ENCODE data around the gene TNKS1BP1. TPM values are rescaled to one million over a fixed set of nuclear protein-coding genes. Genes with fewer than 3 reads are reported as not detected.

The TNKS1BP1 gene
- total and polyA plus RNA-seq, 2 of the 8 experiments (the other 6 are each of a cell fraction or from before 2014, with no cell fraction given): 50.0 to 122 TPM

GRCh38 chr11:57300785-57301184 lies 24.0 kb downstream of the TNKS1BP1 start:
- H3K9ac ChIP-seq (replicated peaks in 1 of 4; ENCODE audit: extremely low read depth in 1 of 4, low read depth in 3 of 4, low read length in 3 of 4): no peak overlapping the region
- TF ChIP-seq TAF1 (IDR thresholded peaks at IDR 0.05; ENCODE audit: low read depth, low read length): no peak
- peaks cover 5 to 6% of the 10 kb centered on the region in 2 experiments; a peak in 3 of 4 replicates for H3K9me3 ChIP-seq (ENCODE audit: insufficient read depth in 2 of 2, low read depth in 1 of 2, low read length in 1 of 2)
- no peak overlapping the region for H2BK20ac ChIP-seq (ENCODE audit: low read length)
- H2AK5ac ChIP-seq (ENCODE audit: low read depth, low read length): no peak overlapping the region
- H4K91ac ChIP-seq (replicated peaks; ENCODE audit: insufficient read length, low read length): no peak overlapping the region
- peaks cover 0 to 5% (median under 1%) of the 10 kb centered on the region in 4 experiments; a peak in 5 of 7 replicates for H3K4me1 ChIP-seq (replicated peaks in 1 of 4; ENCODE audit: control insufficient read depth in 3 of 4, insufficient read depth in 4 of 4, low read length in 3 of 4)
- H3K4me2 ChIP-seq (ENCODE audit: insufficient read depth in 1 of 2, low read depth in 2 of 2, low read length in 2 of 2): no peak overlapping the region
- H3K79me1 ChIP-seq (ENCODE audit: low read depth, low read length): peaks cover 13% of the 10 kb centered on the region
- H4K5ac ChIP-seq (ENCODE audit: insufficient read length, low read depth, low read length): no peak overlapping the region
- peaks cover 5 to 14% of the 10 kb centered on the region in 2 experiments for H4K20me1 ChIP-seq (replicated peaks in 1 of 2; ENCODE audit: control insufficient read depth in 1 of 2, insufficient read depth in 2 of 2, low read length in 2 of 2)
- H2BK5ac ChIP-seq (ENCODE audit: low read depth, low read length): no peak overlapping the region
- no peak overlapping the region for H3K23ac ChIP-seq (ENCODE audit: insufficient read length)
- DNase-seq (ENCODE audit: low read depth in 1 of 2, low spot score in 2 of 2): no peak
- H3K36me3 ChIP-seq (ENCODE audit: control insufficient read depth in 2 of 4, insufficient read depth in 4 of 4, low read length in 3 of 4): peaks cover 26 to 46% (median 41%) of the 10 kb centered on the region in 4 experiments
- H3K79me2 ChIP-seq (ENCODE audit: control insufficient read depth in 1 of 2, insufficient read depth in 2 of 2, low read length in 2 of 2): peaks cover 0 to 11% of the 10 kb centered on the region in 2 experiments; a peak in 2 of 4 replicates
- no peak overlapping the region for H2BK15ac ChIP-seq (ENCODE audit: low read length)
- no peak overlapping the region for H2BK12ac ChIP-seq (ENCODE audit: low read depth, low read length)
- POLR2A ChIA-PET (ENCODE audit: partially characterized antibody): interaction anchor here (1.1 to 39.4 kb wide), 2 partner anchors 23 to 24 kb away, joined by 3 to 1279 read pairs; partner anchors contain the start of genes P2RX3, SSRP1 and TNKS1BP1
- CTCF ChIA-PET (ENCODE audit: partially characterized antibody): interaction anchor here (1.3 kb wide), 1 partner anchor 21 kb away, joined by 3 read pairs; no protein-coding TSS in a partner anchor
- H4K8ac ChIP-seq (ENCODE audit: extremely low read depth, insufficient read depth, low read length): no peak overlapping the region
- no peak overlapping the region for H3K4ac ChIP-seq (replicated peaks; ENCODE audit: insufficient read length, low read depth, low read length)
- H3K18ac ChIP-seq (ENCODE audit: extremely low read depth, low read length): no peak overlapping the region
- no peaks in the 10 kb centered on the region for H3K27me3 ChIP-seq (replicated peaks in 1 of 4; ENCODE audit: control insufficient read depth in 3 of 4, extremely low read depth in 1 of 4, insufficient read depth in 3 of 4, low read length in 3 of 4)
- H3K56ac ChIP-seq (replicated peaks; ENCODE audit: insufficient read length, low read depth, low read length): no peak overlapping the region
- H3K4me3 ChIP-seq (ENCODE audit: extremely low read depth in 1 of 4, insufficient read depth in 2 of 4, low read depth in 3 of 4, low read length in 4 of 4): no peak overlapping the region
- no peak overlapping the region for H3K14ac ChIP-seq (ENCODE audit: insufficient read length)
- H2BK120ac ChIP-seq (replicated peaks; ENCODE audit: low read depth, low read length): no peak overlapping the region
- H2AFZ ChIP-seq (ENCODE audit: low read length): no peak overlapping the region
- H3K23me2 ChIP-seq (ENCODE audit: low read depth, low read length): no peaks in the 10 kb centered on the region
- 100% methylated on average over 10 of the region's 10 CpGs; no CpG with 5 or more reads in 1 of the 2 experiments for WGBS, 2 experiments (ENCODE audit: extremely low coverage in 1 of 2, insufficient coverage in 1 of 2, insufficient read length in 1 of 2, insufficient replicate concordance in 2 of 2, low coverage in 1 of 2, low lambda C conversion rate in 2 of 2, missing lambda C conversion rate in 1 of 2)
- no peak for FAIRE-seq
- no peak overlapping the region for H3K27ac ChIP-seq (ENCODE audit: low read depth, low read length)
